Gastroesophageal sphincter (tissue), 4 donors: Measurements from ENCODE around the gene GET3. TPM values are rescaled to one million over a fixed set of nuclear protein-coding genes. Genes with fewer than 3 reads are reported as not detected.
A peak's percentile ranks its signal among the peaks of the same experiment; 100 is the strongest.

Experiments used
- ATAC-seq: fragments of 150-250 bp; one replicate; pipeline ENCODE4 v1.9.1; 2016; ENCODE audit warnings: mild to moderate bottlenecking, moderate library complexity
- H3K27ac ChIP-seq, 4 donors: fragments of 200-600 bp; sonication (generic) in 3 of 4; 1 replicate in 3 of 4; 2 replicates in 1 of 4; pipeline ENCODE4 v1.5.1; 2016 to 2019
- H3K27me3 ChIP-seq: fragments of 200-600 bp; sonication (generic); one replicate; pipeline ENCODE4 v1.5.1; 2019
- H3K36me3 ChIP-seq, 2 donors: fragments of 200-600 bp; sonication (generic); one replicate each; pipeline ENCODE4 v1.5.1; 2019; ENCODE audit warnings: control low read depth in 1 of 2
- H3K4me1 ChIP-seq, 3 donors: fragments of 200-600 bp; sonication (generic); 1 replicate in 2 of 3; 2 replicates in 1 of 3; pipeline ENCODE4 v1.5.1; 2016 to 2019; ENCODE audit warnings: control low read depth in 2 of 3
- H3K4me3 ChIP-seq, 2 donors: fragments of 200-600 bp; sonication (generic); one replicate each; pipeline ENCODE4 v1.5.1; 2019; ENCODE audit warnings: mild to moderate bottlenecking in 1 of 2, moderate library complexity in 1 of 2
- H3K9me3 ChIP-seq, 3 donors: fragments of 200-600 bp; sonication (generic); one replicate each; pipeline ENCODE4 v1.5.1; 2017 to 2019; ENCODE audit warnings: control low read depth in 2 of 3
- CTCF ChIP-seq, 4 experiments: fragments of 200-600 bp in 2 of 4; fragments of 450-650 bp in 2 of 4; sonication (generic) in 1 of 4; IDR thresholded peaks; one replicate each; pipeline ENCODE4 v1.5.1; 2017 to 2019; ENCODE audit warnings: antibody characterized with exemption in 4 of 4, mild to moderate bottlenecking in 2 of 4, moderate library complexity in 2 of 4
- EP300 ChIP-seq: sonication (generic); formaldehyde crosslinking; IDR thresholded peaks from one replicate; pipeline ENCODE4 v1.6.1; 2017; ENCODE audit warnings: antibody characterized with exemption, mild to moderate bottlenecking
- POLR2A ChIP-seq, 2 donors: fragments of 450-650 bp; IDR thresholded peaks; one replicate each; pipeline ENCODE4 v1.6.1; 2017; ENCODE audit warnings: antibody characterized with exemption in 2 of 2, mild to moderate bottlenecking in 2 of 2, moderate library complexity in 1 of 2
- POLR2AphosphoS5 ChIP-seq: sonication (generic); formaldehyde crosslinking; IDR thresholded peaks from one replicate; pipeline ENCODE4 v1.6.1; 2017; ENCODE audit warnings: antibody characterized with exemption
- WGBS, 2 donors: methylation state at CpG; one replicate each; pipeline ENCODE4 v1.1.5; 2018; ENCODE audit warnings: low coverage in 1 of 2; 5-methylcytosine and 5-hydroxymethylcytosine counted together
- total RNA-seq, 4 donors: library from RNA; depleted of rRNA; stranded (reverse); fragments of >200 nt; gene quantifications; one replicate each; pipeline ENCODE4 v1.1.0, GENCODE V29; 2016

Gene GET3
- total RNA-seq, 4 donors from 2014 or later: 47.3 to 58.2 (median 55.8) TPM

DNA sequence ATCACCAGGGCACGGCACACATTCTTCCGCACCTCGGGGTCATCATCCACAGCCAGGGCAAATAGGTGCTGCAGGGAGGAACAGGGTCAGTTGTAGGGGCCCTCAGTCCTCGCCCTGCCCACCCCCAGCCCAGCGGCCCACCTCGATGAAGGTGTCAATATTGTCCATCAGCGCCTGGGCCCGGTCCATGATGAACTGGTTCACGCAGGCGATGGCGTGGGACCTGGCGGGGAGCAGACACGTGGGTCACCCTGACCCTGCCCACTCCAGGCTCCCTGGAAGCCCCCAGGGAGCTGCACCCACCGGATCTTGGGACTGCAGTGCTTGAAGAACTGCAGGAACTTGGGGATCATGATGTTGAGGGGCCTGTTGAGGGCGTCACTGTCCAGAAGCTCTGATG is 22.2 kb upstream of the GET3 start:
- Histone ChIP-seq H3K4me3 (no peak overlapping the region), H3K27ac (no peak overlapping the region), H3K4me1 (peaks cover 0 to 39% (median 3%) of the 10 kb centered on the region in 3 donors), H3K27me3 (no peaks in the 10 kb centered on the region), H3K9me3 (no peaks in the 10 kb centered on the region), H3K36me3 (peaks cover 0 to 90% of the 10 kb centered on the region in 2 donors)
- no peak for ATAC-seq
- TF ChIP-seq POLR2A (IDR thresholded peaks at IDR 0.05) (no peak), CTCF (IDR thresholded peaks at IDR 0.05) (no peak), POLR2AphosphoS5 (no peak), EP300 (no peak)
- 80 to 100% methylated on average over 1 to 2 of the region's 15 CpGs for WGBS, 2 donors

- Histone ChIP-seq H3K27me3 (no peaks in the 10 kb centered on the region), H3K4me1 (peaks cover 0 to 47% (median 12%) of the 10 kb centered on the region in 3 donors), H3K9me3 (no peaks in the 10 kb centered on the region), H3K27ac (no peak overlapping the region), H3K4me3 (no peak overlapping the region), H3K36me3 (peaks cover 0 to 82% of the 10 kb centered on the region in 2 donors)
- WGBS, 2 donors: 75 to 90% methylated on average over 1 to 2 of the region's 3 CpGs
- no peak for ATAC-seq
- TF ChIP-seq CTCF (IDR thresholded peaks at IDR 0.05) (no peak), POLR2A (IDR thresholded peaks at IDR 0.05) (no peak), POLR2AphosphoS5 (no peak), EP300 (no peak)
Measured at GRCh38 chr19:12715929-12716328, 21.4 kb upstream of the GET3 start.

- Histone ChIP-seq H3K27me3 (no peaks in the 10 kb centered on the region), H3K4me3 (peak overlapping the region in 1 of 2 donors; percentile 90), H3K36me3 (peaks cover 0 to 41% of the 10 kb centered on the region in 2 donors), H3K27ac (peak overlapping the region in 3 of 4 donors; percentile 96 to 99 (median 97)), H3K4me1 (peaks cover 0 to 73% (median 23%) of the 10 kb centered on the region in 3 donors), H3K9me3 (no peaks in the 10 kb centered on the region)
- no peak for TF ChIP-seq POLR2A (IDR thresholded peaks at IDR 0.05)
- no peak for TF ChIP-seq POLR2AphosphoS5
- TF ChIP-seq CTCF (IDR thresholded peaks at IDR 0.05): no peak
- no peak for TF ChIP-seq EP300
- 79 to 85% methylated on average over 4 to 7 of the region's 10 CpGs for WGBS, 2 donors
- ATAC-seq: no peak
Measured at GRCh38 chr19:12720296-12720695, 17.0 kb upstream of the GET3 start.

DNA sequence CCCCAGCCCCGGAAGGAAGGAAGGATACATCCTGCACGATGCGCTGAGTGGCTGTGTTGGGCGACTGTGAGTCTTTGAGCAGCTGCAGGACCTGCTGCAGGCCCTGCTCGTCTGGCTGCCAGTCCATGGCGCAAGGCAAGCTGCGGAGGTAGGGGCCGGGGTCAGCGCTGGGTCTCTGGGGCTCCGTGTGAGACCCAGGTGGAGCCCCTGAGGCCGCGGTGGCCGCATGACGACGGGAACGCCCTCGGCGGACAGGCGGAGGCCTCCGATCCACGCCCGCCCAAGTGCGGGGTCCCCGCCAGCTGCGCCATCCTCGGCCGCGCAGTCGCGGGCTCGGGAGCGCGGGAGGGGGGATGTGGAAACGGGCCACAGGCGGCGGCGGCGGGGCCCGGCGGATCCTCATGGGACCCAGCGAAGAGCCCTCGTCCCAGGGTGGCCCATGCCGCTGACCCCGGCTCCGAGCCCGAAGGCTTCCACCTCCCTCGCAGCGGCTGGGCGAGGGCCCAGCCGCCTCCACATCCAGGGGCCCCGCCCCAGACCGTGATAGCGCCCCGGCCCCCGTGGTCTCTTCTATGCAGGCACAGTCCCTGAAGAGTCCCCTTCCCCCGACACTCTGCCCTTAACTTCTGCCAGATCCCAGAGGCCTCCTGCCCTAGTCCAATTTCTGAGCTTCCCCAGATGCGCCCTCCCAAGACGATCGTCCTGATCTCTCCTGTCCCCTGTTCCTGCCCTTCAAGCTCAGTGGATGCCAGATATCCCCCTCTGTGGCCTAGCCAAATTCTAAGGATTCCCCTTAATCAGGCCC is 16.2 kb upstream of the GET3 start:
- Histone ChIP-seq H3K4me1 (peaks cover 0 to 67% (median 23%) of the 10 kb centered on the region in 3 donors), H3K9me3 (no peaks in the 10 kb centered on the region), H3K4me3 (peak overlapping the region; percentile 90 to 92), H3K27ac (peak overlapping the region; percentile 92 to 99 (median 96)), H3K36me3 (peaks cover 0 to 33% of the 10 kb centered on the region in 2 donors), H3K27me3 (no peaks in the 10 kb centered on the region)
- WGBS, 2 donors: 10 to 13% methylated on average over 3 to 4 of the region's 59 CpGs
- TF ChIP-seq EP300: no peak
- TF ChIP-seq CTCF (IDR thresholded peaks at IDR 0.05): no peak
- TF ChIP-seq POLR2A (IDR thresholded peaks at IDR 0.05): no peak
- no peak for TF ChIP-seq POLR2AphosphoS5
- no peak for ATAC-seq
